Occipital lobe (tissue), 2 donors: ENCODE measurements around the gene PDCD1. TPM values are rescaled to one million over a fixed set of nuclear protein-coding genes. Genes with fewer than 3 reads are reported as not detected.

Experiments
- DNase-seq: peaks from one replicate; lab custom pipeline; 2025; lab: John Stamatoyannopoulos, UW
- total RNA-seq: library from RNA; depleted of rRNA; stranded (reverse); fragments of >200 nt; gene quantifications from one replicate; pipeline ENCODE4 v1.2.3, GENCODE V29; 2014

The PDCD1 gene
- total RNA-seq, 1 donor from 2014 or later, result not detected

DNA sequence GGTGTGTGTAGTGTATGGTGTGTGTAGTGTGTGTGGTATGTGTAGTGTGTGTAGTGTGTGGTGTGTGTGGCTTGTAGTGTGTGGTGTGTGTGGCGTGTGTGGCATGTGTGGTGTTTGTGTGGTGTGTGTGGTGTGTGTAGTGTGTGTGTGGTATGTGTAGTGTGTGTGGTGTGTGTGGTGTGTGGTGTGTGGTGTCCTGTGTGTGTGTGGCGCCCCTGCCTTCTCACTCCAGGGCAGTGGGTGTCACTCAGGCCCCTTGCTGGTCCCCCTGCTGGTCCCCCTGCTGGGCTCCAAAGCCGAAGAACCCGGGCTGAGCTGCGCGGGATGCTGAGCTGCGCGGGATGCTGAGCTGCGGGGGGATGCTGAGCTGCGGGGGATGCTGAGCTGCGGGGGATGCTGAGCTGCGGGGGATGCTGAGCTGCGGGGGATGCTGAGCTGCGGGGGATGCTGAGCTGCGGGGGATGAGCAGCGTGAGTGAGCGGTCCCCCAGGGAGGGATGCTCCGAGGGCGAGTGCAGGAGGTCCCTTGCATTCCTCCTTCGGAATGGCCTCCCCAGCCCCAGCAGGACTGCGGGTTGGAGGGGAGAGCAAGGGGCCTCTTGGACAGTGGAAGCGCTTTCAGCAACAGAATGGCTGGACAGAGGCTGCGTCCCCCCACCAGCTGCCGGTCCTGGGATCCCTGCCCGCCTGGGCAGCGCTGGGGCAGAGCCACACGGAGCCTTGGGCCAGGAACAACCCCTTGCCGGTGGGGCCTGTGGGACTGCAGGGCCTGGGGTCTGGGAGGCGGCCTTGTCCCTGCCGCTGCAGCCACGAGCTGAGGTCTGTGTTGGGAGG is 7.5 kb upstream of the PDCD1 start:
- no peak for DNase-seq

- DNase-seq, result no peak
These were observed 6.8 kb upstream of the PDCD1 start for GRCh38 chr2:241865416-241865956.

DNA sequence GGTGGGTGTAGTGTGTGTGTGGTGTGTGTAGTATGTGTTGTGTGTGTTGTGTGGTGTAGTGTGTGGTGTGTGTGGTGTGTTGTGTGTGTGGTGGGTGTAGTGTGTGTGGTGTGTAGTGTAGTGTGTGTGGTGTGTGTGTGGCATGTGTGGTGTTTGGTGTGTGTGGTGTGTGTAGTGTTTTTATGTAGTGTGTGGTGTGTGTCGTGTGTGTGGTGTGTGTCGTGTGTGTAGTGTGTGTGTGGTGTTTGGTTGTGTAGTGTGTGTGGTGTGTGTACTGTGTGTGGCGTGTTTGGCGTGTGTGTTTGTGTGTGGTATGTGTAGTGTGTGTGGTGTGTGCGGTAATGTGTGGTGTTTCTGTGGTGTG is 6.1 kb upstream of the PDCD1 start:
- no peak for DNase-seq

DNA sequence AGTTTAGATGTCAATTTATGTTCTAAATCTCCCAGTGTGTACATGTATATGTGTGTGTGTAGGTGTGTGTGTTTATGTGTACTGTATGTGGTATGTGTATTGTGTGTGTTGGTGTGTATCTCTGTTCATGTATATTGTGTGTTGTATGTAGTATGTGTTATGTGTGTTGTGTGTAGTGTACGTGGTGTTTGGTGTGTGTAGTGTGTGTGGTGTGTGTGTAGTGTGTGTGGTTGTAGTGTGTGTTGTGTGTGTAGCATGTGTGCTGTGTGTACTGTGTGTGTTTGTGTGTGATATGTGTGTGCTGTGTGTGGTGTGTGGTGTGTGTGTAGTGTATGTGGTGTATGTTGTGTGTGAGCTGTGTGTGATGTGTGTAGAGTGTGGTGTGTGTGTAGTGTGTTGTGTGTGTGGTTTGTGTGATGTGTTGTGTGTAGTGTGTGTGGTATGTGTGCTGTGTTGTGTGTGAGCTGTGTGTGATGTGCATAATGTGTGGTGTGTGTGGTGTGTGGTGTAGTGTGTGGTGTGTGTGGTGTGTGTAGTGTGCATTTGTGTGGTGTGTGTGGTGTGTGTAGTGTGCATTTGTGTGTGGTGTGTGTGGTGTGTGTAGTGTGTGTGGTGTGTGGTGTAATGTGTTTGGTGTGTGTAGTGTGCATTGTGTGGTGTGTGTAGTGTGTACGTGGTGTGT is 5.6 kb upstream of the PDCD1 start:
- no peak for DNase-seq

DNA sequence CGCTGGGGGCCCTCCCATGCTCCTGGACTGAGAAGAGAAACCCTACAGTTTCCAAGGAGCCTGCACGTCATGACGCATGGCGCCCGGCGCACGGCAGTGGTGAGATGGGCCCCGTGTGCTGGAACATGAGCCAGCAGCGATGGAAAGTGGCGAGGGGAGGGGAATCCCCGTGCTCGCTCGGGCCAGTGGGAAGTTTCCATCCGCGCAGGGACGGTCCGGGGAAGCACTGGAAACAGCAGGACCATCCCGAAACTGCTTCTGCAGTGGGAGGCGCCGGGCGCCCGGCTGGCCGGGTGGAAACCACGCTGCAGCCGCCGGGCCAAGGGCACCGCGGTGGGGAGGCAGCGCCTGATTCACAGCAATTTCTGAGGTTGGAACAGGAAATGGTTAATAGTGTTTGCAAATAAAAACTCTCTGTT is 4.9 kb upstream of the PDCD1 start:
- no peak for DNase-seq

DNA sequence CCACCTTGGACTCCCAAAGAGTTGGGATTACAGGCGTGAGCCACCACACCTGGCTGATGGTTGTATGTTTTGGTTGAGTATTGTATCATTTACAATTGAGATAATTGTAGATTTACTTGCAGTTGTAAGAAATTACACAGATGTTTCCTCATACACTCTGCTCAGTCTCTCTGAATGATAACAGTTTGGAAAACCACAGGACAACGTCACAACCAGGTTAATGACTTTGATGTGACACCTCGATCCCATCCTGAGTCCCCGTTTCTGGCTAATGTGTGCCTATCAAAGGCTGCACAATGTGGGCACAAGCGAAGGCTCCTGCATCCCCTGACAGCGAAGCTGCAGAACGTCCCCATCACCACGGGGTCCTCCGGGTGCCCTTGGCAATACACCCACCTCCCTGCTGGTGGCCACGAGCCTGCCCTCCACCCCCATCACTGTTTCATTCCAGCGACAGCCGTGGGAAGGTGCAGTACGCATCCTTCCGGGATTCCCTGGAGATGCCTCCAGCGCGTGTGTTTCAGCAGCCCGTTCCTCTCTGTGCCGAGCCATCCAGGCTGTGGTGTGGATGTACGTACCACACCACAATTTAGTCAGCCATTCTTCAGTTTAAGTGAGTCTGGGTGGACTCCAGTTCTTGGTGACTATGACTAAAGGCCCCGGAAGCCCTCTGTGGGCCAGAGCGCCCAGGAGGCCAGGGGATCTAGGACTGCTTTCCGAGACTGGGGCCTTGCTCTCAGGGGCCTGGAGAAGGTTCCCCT is 4.3 kb upstream of the PDCD1 start:
- DNase-seq, result no peak

DNA sequence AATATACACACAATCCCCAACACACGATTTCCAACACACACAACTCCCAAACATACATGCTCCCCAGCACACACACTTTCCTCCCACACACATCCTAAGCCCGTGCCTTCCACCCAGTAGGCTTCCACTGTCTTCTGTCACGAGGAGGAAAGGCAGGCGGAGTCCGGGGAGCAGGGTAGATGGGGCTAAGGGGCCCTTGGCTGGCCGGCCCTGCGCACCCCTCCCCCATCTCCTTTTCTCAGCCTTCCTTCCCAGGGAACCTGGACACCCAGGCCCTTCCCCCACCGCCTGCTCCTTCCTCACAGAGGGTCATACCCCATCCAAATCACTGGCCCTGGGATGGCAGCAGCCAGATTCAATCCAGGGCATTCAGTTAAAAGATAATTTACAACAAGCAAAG is 3.4 kb upstream of the PDCD1 start:
- no peak for DNase-seq

GRCh38 chr2:241861264-241861663 is 2.6 kb upstream of the PDCD1 start:
- DNase-seq, result no peak

GRCh38 chr2:241860184-241861078 is 1.7 kb upstream of the PDCD1 start:
- no peak for DNase-seq

- no peak for DNase-seq
These were observed 916 bp upstream of the PDCD1 start for GRCh38 chr2:241859436-241860183.

- no peak for DNase-seq
These were observed 332 bp upstream of the PDCD1 start for GRCh38 chr2:241859017-241859435.

- DNase-seq, result no peak
These were observed 1.0 kb downstream of the PDCD1 start for GRCh38 chr2:241857572-241858121.

GRCh38 chr2:241857041-241857541 is 1.6 kb downstream of the PDCD1 start:
- no peak for DNase-seq

GRCh38 chr2:241855888-241856422 is 2.7 kb downstream of the PDCD1 start:
- DNase-seq, result no peak

GRCh38 chr2:241855245-241855887 is 3.3 kb downstream of the PDCD1 start:
- DNase-seq, result no peak

DNA sequence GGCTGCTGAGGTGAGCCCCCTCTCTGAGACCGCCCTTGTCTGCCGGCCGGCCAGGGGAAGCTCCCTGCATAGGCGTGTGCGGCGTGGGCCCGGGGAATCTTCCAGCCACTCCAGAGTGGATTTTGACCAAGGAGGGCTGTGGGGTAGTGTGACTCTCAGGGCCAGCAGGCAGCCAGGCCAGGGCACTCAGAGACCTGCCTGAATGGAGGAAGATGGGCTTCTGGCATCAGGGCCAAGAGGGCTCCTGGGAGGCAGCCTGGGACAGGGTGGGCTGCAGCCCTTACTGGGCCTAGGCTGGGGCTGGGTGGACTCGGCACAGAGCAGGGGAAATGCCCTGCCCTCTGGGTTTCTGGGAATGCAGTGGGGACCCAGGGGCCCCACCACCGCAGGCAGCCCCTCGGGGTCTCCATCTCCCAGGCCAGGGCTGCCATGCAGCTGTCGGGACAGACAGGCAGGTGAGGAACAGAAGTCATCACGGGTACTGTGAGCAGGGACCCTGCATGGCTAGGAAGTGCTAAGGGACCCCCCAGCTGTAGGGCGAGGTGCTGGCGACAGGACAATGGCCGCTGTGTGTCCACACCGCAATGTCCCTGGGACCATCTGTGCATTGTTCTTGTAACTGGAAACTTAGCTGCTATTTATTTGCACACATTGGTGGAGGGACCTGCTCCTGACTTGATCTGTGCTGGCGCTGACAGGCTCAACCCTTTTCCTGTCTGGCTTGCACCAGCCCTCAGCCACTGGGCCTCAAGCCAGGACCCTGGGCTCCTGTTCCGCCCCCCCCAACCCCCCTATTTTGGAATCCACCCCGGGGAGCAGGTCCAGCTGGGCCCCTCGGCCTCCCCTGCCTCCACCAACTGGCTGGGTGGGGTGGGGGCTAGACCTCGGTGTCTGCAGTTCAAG is 4.1 kb downstream of the PDCD1 start:
- DNase-seq, result no peak

GRCh38 chr2:241853651-241854341 is 4.9 kb downstream of the PDCD1 start:
- no peak for DNase-seq
